ENCODE data around the gene ARMS2.

ARMS2 gene

DNA sequence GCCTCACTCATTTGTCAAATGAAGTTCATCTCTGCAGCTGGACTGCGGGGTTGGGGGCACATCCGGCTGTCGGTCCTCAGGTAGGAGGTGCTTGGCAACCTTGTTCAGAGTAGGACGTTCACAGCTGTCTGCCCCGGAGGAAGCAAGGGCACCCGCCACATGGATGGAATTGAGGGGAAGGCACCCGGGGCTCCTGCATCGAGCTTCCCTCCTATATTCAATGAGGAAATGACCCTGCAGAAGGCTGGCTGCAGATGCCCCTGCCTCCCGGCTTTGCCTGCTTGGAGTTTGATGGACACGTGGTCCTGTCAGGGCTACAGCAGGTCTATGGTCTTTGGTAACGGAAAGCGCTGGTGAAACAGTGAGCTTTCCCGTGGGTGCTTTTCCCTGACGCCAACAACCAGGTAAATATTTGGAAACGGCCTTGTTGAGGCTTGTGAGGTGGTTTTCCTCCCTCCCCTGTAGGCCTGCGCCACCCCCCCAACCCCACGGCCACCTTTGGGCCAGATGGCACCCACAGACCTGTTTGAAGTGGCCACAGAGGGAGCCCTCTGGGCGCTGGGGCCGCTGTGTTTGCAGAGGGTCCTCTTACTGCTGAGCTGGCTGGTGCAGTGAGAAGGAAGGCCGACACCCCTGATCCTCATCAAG, 39.8 kb downstream of the ARMS2 start:
- no peak for DNase-seq (ENCODE audit: low spot score)

- no peak for DNase-seq (ENCODE audit: low spot score)
Observed at GRCh38 chr10:122494833-122495232, 40.4 kb downstream of the ARMS2 start.

DNA sequence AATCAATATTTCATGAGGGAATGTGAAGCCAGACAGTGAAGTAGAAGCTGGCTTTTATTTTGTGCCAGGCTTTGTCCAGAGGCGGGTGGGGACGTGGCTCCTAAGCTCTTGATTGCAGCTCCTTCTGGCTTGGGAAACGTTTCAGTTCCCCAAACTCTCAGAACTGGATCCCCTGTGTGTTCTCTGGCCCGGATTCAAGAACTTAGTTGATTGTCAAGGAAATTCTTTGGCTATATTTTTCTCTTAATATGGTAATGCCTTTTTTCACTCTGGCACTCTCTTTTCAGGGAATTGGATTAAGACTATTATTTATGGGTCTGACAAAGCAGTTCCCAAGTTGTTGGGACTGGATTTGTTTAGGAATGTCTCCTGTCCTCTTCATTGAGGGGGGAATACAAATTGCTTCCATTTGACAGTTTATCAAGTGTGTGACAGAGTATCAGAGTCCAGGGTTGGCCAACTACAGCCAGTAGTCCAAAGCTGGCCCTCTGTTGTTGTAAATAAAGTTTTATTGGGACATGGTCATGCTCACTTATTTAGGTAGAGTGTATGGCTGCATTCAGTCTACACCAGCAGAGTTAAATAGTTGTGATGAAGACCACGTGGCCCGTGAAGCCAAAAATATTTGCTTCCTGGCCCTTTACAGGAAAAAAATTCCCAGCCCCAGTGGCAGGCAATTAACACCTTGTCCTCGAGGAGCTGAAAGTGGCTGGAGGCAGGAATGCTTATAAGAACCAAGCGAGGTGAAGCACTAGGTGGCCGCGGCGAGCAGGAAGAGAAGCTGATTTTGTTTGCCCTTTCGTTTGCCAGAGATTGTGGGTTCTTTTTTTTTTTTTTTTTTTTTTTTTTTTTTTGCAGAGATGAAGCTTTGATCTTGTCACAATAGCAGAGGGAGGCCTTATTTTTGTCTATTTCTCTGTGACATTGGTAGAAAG, 41.2 kb downstream of the ARMS2 start:
- no peak for DNase-seq (ENCODE audit: low spot score)

- DNase-seq (ENCODE audit: low spot score): no peak
Observed at GRCh38 chr10:122497241-122497640, 42.8 kb downstream of the ARMS2 start.

- DNase-seq (ENCODE audit: low spot score): no peak
Observed at GRCh38 chr10:122498521-122498920, 44.1 kb downstream of the ARMS2 start.

DNA sequence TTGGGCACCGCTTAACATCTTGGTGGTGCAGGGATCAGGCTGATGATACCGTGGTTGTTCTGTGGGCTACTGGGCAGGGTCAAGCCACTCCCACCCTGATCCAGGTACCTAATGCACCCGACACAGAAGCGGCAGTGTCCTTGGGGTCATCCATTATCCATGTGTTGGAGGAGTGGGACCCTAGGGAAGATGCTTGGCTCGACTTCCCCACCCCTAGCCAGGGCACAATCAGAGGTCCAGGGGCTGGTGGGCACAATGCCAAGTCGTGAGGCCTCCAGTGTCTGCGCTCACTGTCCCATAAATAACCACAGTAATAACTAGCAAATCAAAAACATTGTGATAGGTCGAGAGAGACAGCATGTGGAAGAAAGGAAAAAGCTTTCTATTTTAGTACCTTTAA, 44.6 kb downstream of the ARMS2 start:
- DNase-seq (ENCODE audit: low spot score): no peak

DNA sequence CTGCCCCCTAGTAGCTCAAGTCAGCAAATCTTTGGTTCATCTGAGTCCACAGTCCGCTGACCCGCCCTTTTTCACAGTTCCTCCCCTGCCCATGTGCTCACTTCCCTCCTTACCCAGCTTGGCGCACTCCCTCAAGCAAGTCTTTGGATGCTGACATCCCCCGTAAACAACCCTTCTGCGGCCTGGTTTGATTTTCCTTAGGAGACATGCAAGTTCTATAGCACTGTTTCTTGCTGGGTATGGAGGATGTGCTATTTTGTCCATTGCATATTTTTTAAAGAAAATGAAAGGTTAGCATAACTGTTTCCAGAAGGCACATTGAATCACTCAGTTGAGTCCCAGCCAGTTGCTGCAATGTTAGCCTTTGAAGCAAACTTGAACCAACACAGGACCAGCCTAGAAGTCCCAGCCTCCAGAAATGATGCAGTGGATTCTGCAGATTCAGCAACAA, 45.1 kb downstream of the ARMS2 start:
- DNase-seq (ENCODE audit: low spot score): no peak

DNA sequence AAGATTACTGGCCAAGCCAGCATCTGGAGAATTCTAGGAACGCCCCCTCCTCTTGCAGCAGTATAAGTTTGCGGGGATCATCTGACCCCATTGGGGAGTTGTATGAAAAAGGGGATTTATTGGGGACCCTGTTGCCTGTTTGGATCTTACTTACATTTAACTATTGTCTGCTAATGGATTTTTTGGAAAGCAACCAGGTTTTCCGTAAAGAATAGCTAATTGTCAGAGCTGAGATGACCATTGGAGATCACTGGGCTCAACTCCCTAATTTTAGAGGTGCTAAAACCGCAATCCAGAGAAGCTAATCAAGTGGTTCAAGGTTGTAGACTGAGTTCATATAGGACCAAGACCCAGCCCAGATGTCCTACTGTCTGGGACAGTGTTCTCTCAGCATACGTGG, 45.7 kb downstream of the ARMS2 start:
- no peak for DNase-seq (ENCODE audit: low spot score)

- DNase-seq (ENCODE audit: low spot score): no peak
Observed at GRCh38 chr10:122500726-122501125, 46.3 kb downstream of the ARMS2 start.

GRCh38 chr10:122503012-122503411, 48.6 kb downstream of the ARMS2 start:
- no peak for DNase-seq (ENCODE audit: low spot score)

DNA sequence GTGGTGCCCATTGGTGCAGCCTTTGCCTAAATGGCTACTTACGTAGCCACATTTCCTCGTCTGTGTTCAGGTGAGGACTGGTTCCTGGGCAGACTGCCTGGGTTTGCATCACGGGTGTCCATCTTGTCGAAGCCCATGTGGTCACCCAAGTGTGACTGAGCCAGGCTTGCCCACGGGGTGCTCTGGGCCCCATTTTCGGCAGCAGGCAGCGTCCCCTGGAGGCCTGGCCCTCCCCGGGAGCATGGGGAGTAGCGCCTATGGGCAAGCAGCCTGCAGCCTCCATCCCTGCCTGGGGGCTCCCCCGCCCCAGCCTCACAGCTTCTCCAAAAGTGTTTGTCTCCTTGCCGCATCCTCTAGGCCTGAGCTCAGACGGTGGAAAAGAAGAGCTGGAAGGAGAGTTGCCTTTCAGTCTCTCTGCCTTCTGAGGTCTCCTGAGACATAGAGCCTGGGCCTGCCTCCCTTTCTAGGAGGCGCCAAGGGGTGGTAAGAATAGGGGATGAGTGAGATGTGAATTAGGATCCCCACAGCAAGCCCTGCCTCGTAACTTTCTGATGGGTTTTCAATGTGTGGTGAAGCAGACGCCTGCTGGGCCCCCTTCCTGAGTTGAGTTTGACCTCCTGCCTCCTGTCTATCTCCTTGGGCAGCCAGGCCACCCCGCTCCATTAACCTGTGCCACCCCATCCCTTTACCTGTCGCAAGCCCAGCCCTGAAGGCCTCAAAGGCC, 49.6 kb downstream of the ARMS2 start:
- no peak for DNase-seq (ENCODE audit: low spot score)

DNA sequence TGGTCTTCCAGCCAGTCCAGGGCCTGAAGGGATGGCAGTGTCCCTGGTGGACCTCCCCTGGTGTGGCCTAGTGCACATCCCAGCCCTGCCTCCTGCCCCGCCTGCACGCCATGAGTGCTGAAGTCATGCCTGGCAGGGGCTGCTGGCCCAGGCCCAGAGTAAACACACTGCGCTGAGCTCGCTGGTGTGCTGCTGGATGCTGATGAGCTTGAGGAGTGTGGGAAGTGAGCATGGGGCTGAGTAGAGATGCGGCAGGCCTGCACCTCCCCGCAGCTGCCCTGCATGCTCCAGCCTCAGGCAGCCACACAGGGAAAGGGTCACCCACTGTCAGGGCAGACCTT, 50.1 kb downstream of the ARMS2 start:
- DNase-seq (ENCODE audit: low spot score): no peak

- no peak for DNase-seq (ENCODE audit: low spot score)
Observed at GRCh38 chr10:122505011-122505410, 50.6 kb downstream of the ARMS2 start.

DNA sequence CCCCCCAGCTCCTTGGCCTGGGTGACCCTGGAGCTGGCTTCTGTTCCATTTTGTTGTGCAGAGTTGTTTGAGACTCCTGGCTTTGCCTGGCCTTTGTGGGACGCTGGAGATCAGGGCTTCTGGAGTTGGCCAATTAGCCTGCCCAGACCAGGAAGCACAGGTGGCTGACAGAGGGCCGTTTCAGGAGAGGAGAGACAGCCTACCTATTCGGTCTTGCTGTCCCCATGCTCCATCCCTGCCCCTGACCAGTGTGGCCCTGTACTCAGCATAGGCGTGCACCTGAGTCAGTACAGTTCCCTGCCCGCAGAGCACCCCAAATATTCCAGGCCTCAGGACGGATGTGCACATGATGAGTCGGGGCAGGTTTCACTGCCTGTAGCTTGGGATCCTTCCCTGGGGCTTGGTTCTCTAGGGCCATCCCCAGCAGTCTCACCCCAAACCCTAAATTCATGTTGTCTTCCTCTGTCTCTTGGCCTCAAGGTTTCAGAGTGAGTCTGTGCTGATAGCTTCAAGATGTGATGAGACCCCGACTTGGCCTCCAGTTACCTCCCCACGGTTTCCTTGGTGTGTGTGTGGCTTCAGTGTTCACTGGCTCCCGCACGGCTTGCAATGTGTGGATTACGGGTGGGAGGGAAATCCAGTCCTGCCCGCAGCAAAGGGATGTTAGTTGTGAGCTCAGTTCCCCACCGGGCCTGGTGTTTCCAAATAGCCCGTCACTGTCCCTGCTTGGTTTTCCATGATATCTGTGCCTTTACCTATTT, 51.6 kb downstream of the ARMS2 start:
- DNase-seq (ENCODE audit: low spot score): no peak

Measured in CD4-positive, alpha-beta T cell treated with Interleukin-15 for 4 hours (primary cell).